GM12878 (cell line): ENCODE data around the gene GARIN5A. TPM values are rescaled to one million over a fixed set of nuclear protein-coding genes. Genes with fewer than 3 reads are reported as not detected.

ENCODE experiments used
- ASH2L ChIP-seq: fragments of 300-600, 200-600 bp; sonication (generic); IDR thresholded peaks from 2 replicates; pipeline ENCODE4 v1.6.1; 2017; ENCODE audit warnings: low read depth, mild to moderate bottlenecking, borderline replicate concordance
- CEBPB ChIP-seq, 2 experiments: fragments of 150-350 bp in 1 of 2; IDR thresholded peaks; 2 replicates each; pipeline ENCODE4 v1.6.1; 2012 to 2014; ENCODE audit warnings: low read depth in 2 of 2, low read length in 2 of 2, borderline replicate concordance in 1 of 2, inconsistent platforms in 1 of 2
- CHD4 ChIP-seq: fragments of 200-600 bp; sonication (generic); IDR thresholded peaks from 2 replicates; pipeline ENCODE4 v1.6.1; 2016; ENCODE audit warnings: mild to moderate bottlenecking
- ESRRA ChIP-seq: IDR thresholded peaks from 2 replicates; pipeline ENCODE4 v1.6.1; 2012; ENCODE audit warnings: mild to moderate bottlenecking, low read length, improper control_type of control experiment
- FOXM1 ChIP-seq: IDR thresholded peaks from 2 replicates; pipeline ENCODE4 v1.6.1; 2012; ENCODE audit warnings: low read depth, mild to moderate bottlenecking, inconsistent platforms, low read length, moderate library complexity
- GABPA ChIP-seq: IDR thresholded peaks from 2 replicates; pipeline ENCODE4 v1.6.1; 2014; ENCODE audit warnings: antibody characterized with exemption, low read depth, mild to moderate bottlenecking, inconsistent platforms
- IRF5 ChIP-seq: fragments of 450-650 bp; IDR thresholded peaks from 2 replicates; pipeline ENCODE4 v1.6.1; 2017; ENCODE audit warnings: borderline replicate concordance
- JUNB ChIP-seq: IDR thresholded peaks from 2 replicates; pipeline ENCODE4 v1.6.1; 2016; ENCODE audit warnings: antibody characterized with exemption, mild to moderate bottlenecking
- KLF5 ChIP-seq: fragments of 450-650 bp; IDR thresholded peaks from 2 replicates; pipeline ENCODE4 v1.6.1; 2014; ENCODE audit warnings: mild to moderate bottlenecking; ENCODE audit not compliant: partially characterized antibody
- MAX ChIP-seq: IDR thresholded peaks from 2 replicates; pipeline ENCODE4 v1.6.1; 2012; ENCODE audit warnings: low read depth, low read length, improper control_type of control experiment
- MLLT1 ChIP-seq: fragments of 450-650 bp; IDR thresholded peaks from 2 replicates; pipeline ENCODE4 v1.6.1; 2016; ENCODE audit warnings: mild to moderate bottlenecking
- MYB ChIP-seq: fragments of 150-350 bp; IDR thresholded peaks from 2 replicates; pipeline ENCODE4 v1.6.1; 2014; ENCODE audit warnings: mild to moderate bottlenecking, low read depth, low read length, borderline replicate concordance
- NFYB ChIP-seq: IDR thresholded peaks from 2 replicates; pipeline ENCODE4 v1.6.1; 2011; ENCODE audit warnings: low read depth, mild to moderate bottlenecking, low read length, improper control_type of control experiment, moderate library complexity; ENCODE audit not compliant: insufficient read depth
- NKRF ChIP-seq: fragments of 450-650 bp; conservative IDR thresholded peaks from 2 replicates; pipeline ENCODE4 v1.6.1; 2017; ENCODE audit warnings: mild to moderate bottlenecking, moderate library complexity
- POLR2A ChIP-seq: IDR thresholded peaks from 2 replicates; pipeline ENCODE4 v1.6.1; 2011; ENCODE audit warnings: low read depth, mild to moderate bottlenecking, low read length
- POLR2AphosphoS2 ChIP-seq: IDR thresholded peaks from 2 replicates; pipeline ENCODE4 v1.6.1; 2011; ENCODE audit warnings: low read depth, mild to moderate bottlenecking, low read length, improper control_type of control experiment, moderate library complexity
- POU2F2 ChIP-seq: IDR thresholded peaks from 3 replicates; pipeline ENCODE4 v1.6.1; 2011; ENCODE audit warnings: low read depth, mild to moderate bottlenecking, low read length, borderline replicate concordance
- RCOR1 ChIP-seq: conservative IDR thresholded peaks from 2 replicates; pipeline ENCODE4 v1.6.1; 2012; ENCODE audit warnings: low read depth, low read length, improper control_type of control experiment
- SMARCA5 ChIP-seq: fragments of 450-650 bp; IDR thresholded peaks from 2 replicates; pipeline ENCODE4 v1.6.1; 2017; ENCODE audit warnings: mild to moderate bottlenecking
- TBL1XR1 ChIP-seq: IDR thresholded peaks from 2 replicates; pipeline ENCODE4 v1.6.1; 2012; ENCODE audit warnings: low read depth, low read length, improper control_type of control experiment
- ZNF24 ChIP-seq: fragments of 450-650 bp; IDR thresholded peaks from 2 replicates; pipeline ENCODE4 v1.6.1; 2017; ENCODE audit warnings: antibody characterized with exemption, mild to moderate bottlenecking
- ZNF687 ChIP-seq: fragments of 450-650 bp; IDR thresholded peaks from 2 replicates; pipeline ENCODE4 v1.6.1; 2017; ENCODE audit warnings: mild to moderate bottlenecking, moderate library complexity
- polyA plus RNA-seq, 11 experiments: library from polyadenylated mRNA; depleted of rRNA in 4 of 11; unstranded in 6 of 11; stranded (reverse) in 5 of 11; fragments of >200 nt; fragmentation: Nextera tagmentation in 4 of 11; fragmentation: Illumina TruSeq in 1 of 11; extraction: Ambion mirVana in 4 of 11; extraction: Trizol in 1 of 11; gene quantifications; 1 replicate in 1 of 11; 2 replicates in 10 of 11; pipeline versions ENCODE4 v1.2.1 to v1.2.3, GENCODE V29; 2011 to 2016; ENCODE audit warnings: inconsistent platforms in 2 of 11, missing spikeins in 2 of 11, low read depth in 1 of 11
- total RNA-seq, 4 experiments: library from RNA; depleted of rRNA in 3 of 4; stranded (reverse); fragments of >200 nt in 3 of 4; fragmentation: Illumina TruSeq in 1 of 4; extraction: Trizol in 1 of 4; gene quantifications; 2 replicates each; pipeline versions ENCODE4 v1.2.1 to v1.2.3, GENCODE V29; 2013 to 2021

Gene GARIN5A
- total and polyA plus RNA-seq, 10 of the 15 experiments (the other 5 are each of a cell fraction or from before 2014, with no cell fraction given): 0.18 to 1.2 (median 0.24) TPM; not detected in 6

GRCh38 chr19:50476224-50476906, at the start of gene GARIN5A, which contains the start of gene EMC10 (continued):
- TF ChIP-seq MAX (no peak), TBL1XR1 (0 out of 2 replicates have a peak, but pooled peaks have one; percentile 23), MLLT1 (peak; percentile 55; the same call in 1 of the 2 replicates), CEBPB (IDR thresholded peaks at IDR 0.05; ENCODE audit: borderline replicate concordance in 1 of 2, low read depth in 2 of 2, low read length in 2 of 2) (no peak), IRF5 (no peak), SMARCA5 (peak; percentile 5; the same call in 1 of the 2 replicates), MYB (no peak), POLR2A (peak; percentile 100), JUNB (no peak), NKRF (peak; percentile 48; the same call in 1 of the 2 replicates), CHD4 (no peak), ASH2L (no peak), ESRRA (no peak), ZNF24 (no peak), KLF5 (peak; percentile 48), RCOR1 (no peak), POU2F2 (peak; percentile 72; the same call in 1 of the 3 replicates), NFYB (no peak), POLR2AphosphoS2 (peak; percentile 92), FOXM1 (no peak), ZNF687 (peak; percentile 87), GABPA (no peak)
